ENCODE results near the gene DYRK1B. TPM values are rescaled to one million over a fixed set of nuclear protein-coding genes. Genes with fewer than 3 reads are reported as not detected.

Gene DYRK1B
- polyA plus RNA-seq, 1 donor (not counting 4 experiments of a cell fraction or from before 2014, with no cell fraction given): 4.6 TPM

GRCh38 chr19:39850892-39851291, 16.9 kb upstream of the DYRK1B start:
- peaks cover 10% of the 10 kb centered on the region for H3K4me1 ChIP-seq (ENCODE audit: control insufficient read depth, extremely low read depth, insufficient read depth, low read length)
- TF ChIP-seq CTCF (optimal IDR thresholded peaks at IDR 0.05 in 1 of 3, IDR thresholded peaks at IDR 0.05 in 1 of 3, conservative IDR thresholded peaks at IDR 0.05 in 1 of 3; ENCODE audit: extremely low read depth in 1 of 3, insufficient read depth in 2 of 3, low read length in 3 of 3): no peak
- no peak for TF ChIP-seq EZH2 (IDR thresholded peaks at IDR 0.05; ENCODE audit: low read length)
- dilution Hi-C loops (cut with MboI; ENCODE audit: extremely low pct_ligation_motif_present, low sequenced_read_pairs): no loop called here

GRCh38 chr19:39848392-39848791, 14.4 kb upstream of the DYRK1B start:
- Histone ChIP-seq H3K4me1 (ENCODE audit: control insufficient read depth, extremely low read depth, insufficient read depth, low read length) (peaks cover 24% of the 10 kb centered on the region), H3K9me1 (ENCODE audit: control insufficient read depth, extremely low read depth, insufficient read depth, low read length) (no peaks in the 10 kb centered on the region), H3K27me3 (ENCODE audit: control insufficient read depth, extremely low read depth, insufficient read depth, low read length) (no peaks in the 10 kb centered on the region), H3K9ac (ENCODE audit: control insufficient read depth, extremely low read depth, insufficient read depth, low read length) (no peak overlapping the region), H3K27ac (ENCODE audit: control insufficient read depth, insufficient read depth, low read length) (no peak overlapping the region), H3K4me2 (ENCODE audit: control insufficient read depth, extremely low read depth, insufficient read depth, low read depth, low read length) (no peak overlapping the region), H4K20me1 (ENCODE audit: control insufficient read depth, extremely low read depth, insufficient read depth, low read length) (no peaks in the 10 kb centered on the region), H3K9me3 (ENCODE audit: control insufficient read depth, low read depth, low read length) (no peaks in the 10 kb centered on the region), H2AFZ (ENCODE audit: control insufficient read depth, low read length) (no peak overlapping the region), H3K36me3 (ENCODE audit: control insufficient read depth in 2 of 2, extremely low read depth in 1 of 2, insufficient read depth in 2 of 2, low read length in 2 of 2) (no peaks in the 10 kb centered on the region), H3K4me3 (ENCODE audit: control insufficient read depth in 2 of 3, extremely low read depth in 1 of 3, insufficient read depth in 2 of 3, low read depth in 1 of 3, low read length in 3 of 3) (no peak overlapping the region), H3K79me2 (ENCODE audit: control insufficient read depth, insufficient read depth, low read length) (peaks cover 28% of the 10 kb centered on the region)
- no peak for DNase-seq (ENCODE audit: low read depth, low spot score)
- FAIRE-seq: no peak
- dilution Hi-C loops (cut with MboI; ENCODE audit: extremely low pct_ligation_motif_present, low sequenced_read_pairs): no loop called here
- TF ChIP-seq CTCF (optimal IDR thresholded peaks at IDR 0.05 in 1 of 3, IDR thresholded peaks at IDR 0.05 in 1 of 3, conservative IDR thresholded peaks at IDR 0.05 in 1 of 3; ENCODE audit: extremely low read depth in 1 of 3, insufficient read depth in 2 of 3, low read length in 3 of 3) (no peak), EZH2 (IDR thresholded peaks at IDR 0.05; ENCODE audit: low read length) (no peak)

More at GRCh38 chr19:39850892-39851291, 16.9 kb upstream of the DYRK1B start:
- no peaks in the 10 kb centered on the region for H3K9me1 ChIP-seq (ENCODE audit: control insufficient read depth, extremely low read depth, insufficient read depth, low read length)
- FAIRE-seq: no peak
- no peaks in the 10 kb centered on the region for H3K36me3 ChIP-seq (ENCODE audit: control insufficient read depth in 2 of 2, extremely low read depth in 1 of 2, insufficient read depth in 2 of 2, low read length in 2 of 2)
- H3K9me3 ChIP-seq (ENCODE audit: control insufficient read depth, low read depth, low read length): no peaks in the 10 kb centered on the region
- H3K27ac ChIP-seq (ENCODE audit: control insufficient read depth, insufficient read depth, low read length): no peak overlapping the region
- H3K79me2 ChIP-seq (ENCODE audit: control insufficient read depth, insufficient read depth, low read length): peaks cover 3% of the 10 kb centered on the region
- no peaks in the 10 kb centered on the region for H4K20me1 ChIP-seq (ENCODE audit: control insufficient read depth, extremely low read depth, insufficient read depth, low read length)
- H3K27me3 ChIP-seq (ENCODE audit: control insufficient read depth, extremely low read depth, insufficient read depth, low read length): no peaks in the 10 kb centered on the region
- no peak overlapping the region for H3K4me2 ChIP-seq (ENCODE audit: control insufficient read depth, extremely low read depth, insufficient read depth, low read depth, low read length)
- DNase-seq (ENCODE audit: low read depth, low spot score): no peak
- no peak overlapping the region for H3K9ac ChIP-seq (ENCODE audit: control insufficient read depth, extremely low read depth, insufficient read depth, low read length)
- no peak overlapping the region for H2AFZ ChIP-seq (ENCODE audit: control insufficient read depth, low read length)
- no peak overlapping the region for H3K4me3 ChIP-seq (ENCODE audit: control insufficient read depth in 2 of 3, extremely low read depth in 1 of 3, insufficient read depth in 2 of 3, low read depth in 1 of 3, low read length in 3 of 3)

Data from keratinocyte (primary cell).